HG03520 (cell line): ENCODE data around the gene CYP4Z1.
"Not testable (repeated sequence)": the region's sequence is repeated elsewhere in the genome, so short reads cannot be mapped to it uniquely, and the experiment has no call there.

Experiments used
- ATAC-seq: cut with Tn5 transposase; IDR thresholded peaks from one replicate; pipeline ENCODE4 v1.9.1; 2021; ENCODE audit warnings: mild to moderate bottlenecking, moderate library complexity; ENCODE audit not compliant: unreplicated experiment

CYP4Z1 gene

DNA sequence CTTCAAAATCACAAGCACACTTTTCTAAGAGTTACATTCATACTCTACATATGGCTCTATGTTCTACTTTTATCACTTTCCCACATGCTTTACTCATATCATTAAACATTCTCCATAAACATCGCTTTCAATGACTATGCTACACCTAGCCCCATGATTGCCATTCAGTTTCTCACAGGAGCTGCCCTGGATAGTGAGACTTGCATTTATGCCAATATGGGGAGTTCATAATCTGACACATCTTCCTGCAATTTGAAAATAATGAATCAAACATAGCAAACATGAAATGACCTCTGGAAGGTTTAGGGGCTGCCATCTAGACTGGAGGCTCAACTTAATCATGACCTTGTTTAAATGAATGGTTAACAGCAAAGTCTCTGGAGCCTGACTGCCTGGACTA, 61.2 kb downstream of the CYP4Z1 start:
- ATAC-seq = no peak

- ATAC-seq = not testable (repeated sequence)
Measured at GRCh38 chr1:47128854-47129253, 61.8 kb downstream of the CYP4Z1 start.

- not testable (repeated sequence) for ATAC-seq
Measured at GRCh38 chr1:47129489-47130230, 62.6 kb downstream of the CYP4Z1 start.

DNA sequence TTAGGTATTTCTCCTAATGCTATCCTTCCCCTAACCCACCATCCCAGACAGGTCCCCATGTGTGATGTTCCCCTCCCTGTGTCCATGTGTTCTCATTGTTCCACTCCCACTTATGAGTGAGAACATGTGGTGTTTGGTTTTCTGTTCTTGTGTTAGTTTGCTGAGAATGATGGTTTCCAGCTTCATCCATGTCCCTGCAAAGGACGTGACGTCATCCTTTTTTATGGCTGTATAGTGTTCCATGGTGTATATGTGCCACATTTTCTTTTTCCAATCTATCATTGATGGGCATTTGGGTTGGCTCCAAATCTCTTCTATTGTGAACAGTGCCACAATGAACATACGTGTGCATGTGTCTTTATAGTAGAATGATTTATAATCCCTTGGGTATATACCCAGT, 65.6 kb downstream of the CYP4Z1 start:
- ATAC-seq = not testable (repeated sequence)

DNA sequence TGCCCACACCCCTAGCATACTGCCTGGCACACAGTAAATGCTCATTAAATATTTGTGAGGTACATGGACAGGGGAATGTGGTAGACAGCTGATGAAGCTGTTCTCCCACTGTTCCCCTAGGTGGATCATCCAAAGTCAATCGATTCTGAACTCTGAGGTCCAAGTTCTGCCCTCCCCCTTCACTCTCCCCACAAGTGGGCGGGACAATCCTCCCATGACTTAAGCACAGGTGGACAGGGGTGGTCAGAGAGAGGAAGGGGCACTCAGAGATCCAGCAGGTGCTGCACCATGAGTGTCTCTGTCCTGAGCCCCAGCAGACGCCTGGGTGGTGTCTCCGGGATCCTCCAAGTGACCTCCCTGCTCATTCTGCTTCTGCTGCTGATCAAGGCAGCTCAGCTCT, 70.2 kb downstream of the CYP4Z1 start, which contains the start of gene CYP4A22:
TSS of gene CYP4A22 (plus strand) at position 244 of the 400 bp plus-strand sequence. CDS start at position 289, 45 bp downstream.
- no peak for ATAC-seq

DNA sequence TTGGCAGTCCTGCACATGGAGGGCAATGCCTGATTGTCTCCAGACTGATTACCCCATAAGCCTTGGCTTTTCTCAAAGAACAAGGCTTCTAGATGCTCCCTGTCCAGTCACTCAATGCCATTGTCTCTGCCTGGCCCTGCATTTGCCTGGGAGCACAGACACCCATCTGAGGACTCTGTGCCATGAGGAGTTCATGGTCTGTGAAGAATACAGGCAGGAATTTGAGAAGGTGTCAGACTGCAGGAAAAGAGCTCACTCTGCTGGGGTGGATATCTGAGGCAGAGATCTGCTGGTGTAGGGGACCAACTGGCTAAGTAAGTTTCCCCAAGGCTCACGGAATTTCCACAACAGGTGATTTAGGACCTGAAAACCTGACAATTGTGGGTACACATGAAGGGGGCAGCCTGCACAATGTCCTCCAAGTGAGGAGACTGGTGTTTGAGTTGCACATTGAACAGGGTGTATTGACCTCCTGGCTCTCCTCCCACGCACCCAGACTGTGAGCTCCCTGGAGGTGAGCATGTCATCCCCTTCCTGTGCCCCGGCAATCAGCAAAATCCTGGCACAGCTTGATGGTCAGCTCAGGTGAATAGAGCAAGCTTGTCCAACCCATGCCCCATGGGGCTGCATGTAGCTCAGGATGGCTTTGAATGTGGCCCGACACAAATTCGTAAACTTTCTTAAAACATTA, 71.0 kb downstream of the CYP4Z1 start:
- no peak for ATAC-seq

- ATAC-seq = not testable (repeated sequence)
Measured at GRCh38 chr1:47140358-47140757, 73.3 kb downstream of the CYP4Z1 start.

DNA sequence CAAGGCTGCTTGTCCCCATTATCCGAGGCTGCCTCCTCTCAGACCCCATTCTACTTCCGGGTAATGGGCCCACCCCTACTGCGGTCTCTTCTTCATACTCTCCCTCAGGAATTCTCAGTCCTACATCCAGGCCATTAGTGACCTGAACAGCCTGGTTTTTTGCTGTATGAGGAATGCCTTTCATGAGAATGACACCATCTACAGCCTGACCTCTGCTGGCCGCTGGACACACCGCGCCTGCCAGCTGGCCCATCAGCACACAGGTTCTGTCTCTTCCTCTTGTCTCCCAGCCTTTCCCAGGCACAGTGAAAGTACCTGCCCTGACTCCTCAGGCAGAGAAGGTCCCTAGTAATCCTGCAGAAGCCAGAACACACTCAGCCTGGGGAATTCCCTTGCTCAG, 76.6 kb downstream of the CYP4Z1 start:
- ATAC-seq = not testable (repeated sequence)

GRCh38 chr1:47146495-47146894, 79.5 kb downstream of the CYP4Z1 start:
- ATAC-seq = not testable (repeated sequence)

- no peak for ATAC-seq
Measured at GRCh38 chr1:47147047-47147785, 80.2 kb downstream of the CYP4Z1 start.

DNA sequence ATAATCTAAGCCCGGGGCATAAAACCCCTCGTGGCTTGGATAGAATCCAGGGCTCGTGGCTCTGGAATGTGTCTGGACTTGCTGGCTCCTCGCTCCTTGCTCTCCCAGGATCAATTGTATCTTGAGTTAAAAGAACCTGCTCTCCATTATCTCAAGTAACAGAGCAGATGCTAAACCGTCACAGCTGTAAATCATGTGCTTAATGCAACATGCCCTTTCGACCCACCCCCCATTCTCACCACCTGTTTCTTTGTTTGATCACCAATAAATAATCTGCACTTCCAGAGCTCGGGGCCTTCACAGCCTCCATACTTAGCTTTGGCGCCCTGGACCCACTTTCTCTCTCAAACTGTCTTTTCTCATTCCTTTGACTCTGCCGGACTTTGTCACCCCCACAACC, 82.1 kb downstream of the CYP4Z1 start:
- not testable (repeated sequence) for ATAC-seq

DNA sequence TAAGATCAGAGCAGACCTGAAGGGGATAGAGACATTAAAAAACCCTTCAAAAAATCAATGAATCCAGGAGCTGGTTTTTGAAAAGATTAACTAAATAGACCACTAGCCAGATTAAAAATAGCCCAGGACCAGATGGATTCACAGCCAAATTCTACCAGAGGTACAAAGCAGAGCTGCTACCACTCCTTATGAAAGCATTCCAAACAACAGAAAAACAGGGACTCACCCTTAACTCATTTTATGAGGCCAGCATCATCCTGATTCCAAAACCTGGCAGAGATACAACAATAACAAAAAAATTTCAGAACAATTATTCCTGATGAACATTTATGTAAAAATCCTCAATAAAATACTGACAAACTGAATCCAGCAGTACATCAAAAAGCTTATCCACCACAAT, 89.4 kb downstream of the CYP4Z1 start:
- not testable (repeated sequence) for ATAC-seq

- ATAC-seq = not testable (repeated sequence)
Measured at GRCh38 chr1:47157957-47158356, 90.9 kb downstream of the CYP4Z1 start.

- no peak for ATAC-seq
Measured at GRCh38 chr1:47160716-47161115, 93.7 kb downstream of the CYP4Z1 start.

- ATAC-seq = no peak
Measured at GRCh38 chr1:47161298-47162040, 94.4 kb downstream of the CYP4Z1 start.

GRCh38 chr1:47164552-47164951, 97.5 kb downstream of the CYP4Z1 start:
- no peak for ATAC-seq
